Bronchial epithelial cell (primary cell): Measurements from ENCODE around the gene PPP2R2B. TPM values are rescaled to one million over a fixed set of nuclear protein-coding genes. Genes with fewer than 3 reads are reported as not detected.

Source experiments
- DNase-seq: peaks from one replicate; pipeline ENCODE4 v3.0.0-alpha.2; 2010; ENCODE audit warnings: low read depth
- FAIRE-seq: peaks from 2 replicates; lab custom pipeline; 2011; peaks lifted over from hg19 to GRCh38; lab: Jason Lieb, UNC
- H3K27me3 ChIP-seq: 2 replicates; pipeline ENCODE4 v1.5.1; 2011; ENCODE audit warnings: low read length; ENCODE audit not compliant: control insufficient read depth, insufficient read depth
- H3K36me3 ChIP-seq: 2 replicates; pipeline ENCODE4 v1.5.1; 2011; ENCODE audit warnings: low read length; ENCODE audit not compliant: control insufficient read depth, insufficient read depth
- H3K4me3 ChIP-seq: 2 replicates; pipeline ENCODE4 v1.5.1; 2011; ENCODE audit warnings: mild to moderate bottlenecking, low read depth, low read length, control low read depth
- total RNA-seq: library from RNA; depleted of rRNA; stranded (reverse); fragments of >200 nt; gene quantifications from 2 replicates; pipeline ENCODE4 v1.2.1, GENCODE V29; 2014
- TF ChIP-seq, protein P1 (sequence below): IDR thresholded peaks from 2 replicates; pipeline ENCODE4 v1.5.1; 2011; ENCODE audit warnings: mild to moderate bottlenecking, moderate library complexity, low read length, control low read depth, inconsistent platforms; ENCODE audit not compliant: insufficient read depth, severe bottlenecking

Gene PPP2R2B
- total RNA-seq, 1 donor from 2014 or later = under 0.01 TPM

DNA sequence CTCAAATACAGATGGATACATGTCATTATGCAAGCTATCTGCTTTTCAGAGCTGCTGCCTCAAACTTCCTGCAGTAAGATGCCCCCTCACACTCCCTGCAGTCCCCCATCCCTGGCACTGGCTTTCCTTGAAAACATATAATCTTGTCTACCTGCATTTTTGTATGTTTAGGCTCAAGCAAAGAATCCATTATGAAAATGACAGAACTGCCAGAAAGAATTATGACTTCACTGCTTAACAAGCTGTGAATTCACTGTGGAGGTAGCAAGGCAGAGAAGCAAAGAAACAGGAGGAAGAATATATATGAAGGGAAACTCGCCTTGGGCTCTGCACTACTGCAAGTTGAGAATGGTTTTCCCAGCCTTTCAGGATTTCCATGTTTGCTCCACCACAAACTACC, 39.4 kb upstream of the PPP2R2B start:
- TF ChIP-seq, protein P1, sequence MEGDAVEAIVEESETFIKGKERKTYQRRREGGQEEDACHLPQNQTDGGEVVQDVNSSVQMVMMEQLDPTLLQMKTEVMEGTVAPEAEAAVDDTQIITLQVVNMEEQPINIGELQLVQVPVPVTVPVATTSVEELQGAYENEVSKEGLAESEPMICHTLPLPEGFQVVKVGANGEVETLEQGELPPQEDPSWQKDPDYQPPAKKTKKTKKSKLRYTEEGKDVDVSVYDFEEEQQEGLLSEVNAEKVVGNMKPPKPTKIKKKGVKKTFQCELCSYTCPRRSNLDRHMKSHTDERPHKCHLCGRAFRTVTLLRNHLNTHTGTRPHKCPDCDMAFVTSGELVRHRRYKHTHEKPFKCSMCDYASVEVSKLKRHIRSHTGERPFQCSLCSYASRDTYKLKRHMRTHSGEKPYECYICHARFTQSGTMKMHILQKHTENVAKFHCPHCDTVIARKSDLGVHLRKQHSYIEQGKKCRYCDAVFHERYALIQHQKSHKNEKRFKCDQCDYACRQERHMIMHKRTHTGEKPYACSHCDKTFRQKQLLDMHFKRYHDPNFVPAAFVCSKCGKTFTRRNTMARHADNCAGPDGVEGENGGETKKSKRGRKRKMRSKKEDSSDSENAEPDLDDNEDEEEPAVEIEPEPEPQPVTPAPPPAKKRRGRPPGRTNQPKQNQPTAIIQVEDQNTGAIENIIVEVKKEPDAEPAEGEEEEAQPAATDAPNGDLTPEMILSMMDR = no peak
- H3K36me3 ChIP-seq = no peaks in the 10 kb centered on the region
- FAIRE-seq = no peak
- H3K4me3 ChIP-seq = no peak overlapping the region
- H3K27me3 ChIP-seq = no peaks in the 10 kb centered on the region
- no peak for DNase-seq

DNA sequence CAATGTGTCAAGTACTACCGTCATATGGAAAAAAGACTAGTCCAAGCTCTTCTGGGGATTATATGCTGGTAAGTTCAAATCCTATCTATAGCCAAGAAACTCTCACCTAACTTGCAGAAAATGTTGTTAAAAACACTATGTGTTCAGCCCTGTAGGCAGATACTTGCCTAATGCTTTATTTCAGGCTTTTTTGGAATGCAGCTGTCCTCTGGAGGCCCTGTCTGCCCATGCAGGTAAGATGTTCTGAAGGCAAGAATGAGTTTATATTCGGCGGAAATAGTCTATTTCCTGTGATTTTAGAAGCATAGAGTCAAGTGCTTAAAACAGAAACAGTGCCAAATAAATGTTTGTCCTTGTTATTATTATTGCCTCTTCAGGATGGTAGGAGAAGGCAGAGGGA, 34.3 kb upstream of the PPP2R2B start:
- no peak for FAIRE-seq
- Histone ChIP-seq H3K36me3 (no peaks in the 10 kb centered on the region), H3K4me3 (no peak overlapping the region), H3K27me3 (no peaks in the 10 kb centered on the region)
- TF ChIP-seq, protein P1 = no peak
- DNase-seq = no peak

DNA sequence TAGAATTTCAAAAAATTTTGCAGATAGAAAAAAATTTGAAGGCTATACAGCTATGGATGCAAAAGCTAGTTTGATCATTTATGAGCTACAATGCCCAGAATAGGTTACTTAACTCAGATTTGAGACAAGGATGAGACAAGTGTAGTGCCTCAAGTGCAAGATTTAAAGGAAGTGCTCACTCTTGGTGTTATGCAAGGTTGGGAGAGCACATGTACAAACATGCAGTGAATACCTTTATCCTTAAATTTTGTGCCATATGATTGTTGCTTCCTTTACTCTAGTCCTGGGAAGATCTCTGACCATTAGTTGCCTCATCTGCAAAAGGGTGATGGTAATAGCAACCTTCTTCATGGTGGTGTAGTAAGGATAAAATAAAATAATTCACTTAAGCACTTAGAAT, 31.7 kb upstream of the PPP2R2B start:
- no peak for FAIRE-seq
- DNase-seq = peak; percentile 79
- no peaks in the 10 kb centered on the region for H3K36me3 ChIP-seq
- H3K27me3 ChIP-seq = no peaks in the 10 kb centered on the region
- TF ChIP-seq, protein P1 = no peak
- no peak overlapping the region for H3K4me3 ChIP-seq

GRCh38 chr5:146909255-146910068, 30.9 kb upstream of the PPP2R2B start:
- Histone ChIP-seq H3K4me3 (no peak overlapping the region), H3K27me3 (no peaks in the 10 kb centered on the region), H3K36me3 (no peaks in the 10 kb centered on the region)
- TF ChIP-seq, protein P1 = no peak
- FAIRE-seq (no peak), DNase-seq (no peak)

DNA sequence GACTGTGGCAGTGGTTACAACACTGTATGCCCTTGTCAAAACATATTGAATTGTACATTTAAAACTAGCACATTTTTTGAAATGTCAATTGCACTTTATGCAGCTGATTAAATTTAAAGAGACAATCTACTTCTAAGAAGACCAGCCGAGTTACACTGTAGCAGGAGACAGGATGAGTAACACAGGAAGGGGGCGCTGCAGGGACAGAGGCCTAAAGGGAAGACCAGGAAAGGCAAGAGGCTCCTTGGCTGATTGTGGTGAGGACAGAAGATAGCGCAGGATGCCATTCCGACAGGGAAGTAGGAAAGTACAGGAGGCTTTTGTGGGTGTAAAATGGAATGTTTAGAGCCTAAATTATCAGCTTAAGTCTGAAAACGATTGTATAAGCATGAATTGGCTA, 28.2 kb upstream of the PPP2R2B start:
- TF ChIP-seq, protein P1 = peak; percentile 6
- no peak overlapping the region for H3K4me3 ChIP-seq
- no peaks in the 10 kb centered on the region for H3K27me3 ChIP-seq
- DNase-seq (peak; percentile 31), FAIRE-seq (no peak)
- H3K36me3 ChIP-seq = no peaks in the 10 kb centered on the region
